GM18870 (cell line): ENCODE results near the gene SLC7A9.
"Not testable (repeated sequence)": the region's sequence is repeated elsewhere in the genome, so short reads cannot be mapped to it uniquely, and the experiment has no call there.

Source experiments
- ATAC-seq: cut with Tn5 transposase; IDR thresholded peaks from one replicate; pipeline ENCODE4 v1.9.1; 2021; ENCODE audit warnings: moderate library complexity; ENCODE audit not compliant: unreplicated experiment

The SLC7A9 gene

DNA sequence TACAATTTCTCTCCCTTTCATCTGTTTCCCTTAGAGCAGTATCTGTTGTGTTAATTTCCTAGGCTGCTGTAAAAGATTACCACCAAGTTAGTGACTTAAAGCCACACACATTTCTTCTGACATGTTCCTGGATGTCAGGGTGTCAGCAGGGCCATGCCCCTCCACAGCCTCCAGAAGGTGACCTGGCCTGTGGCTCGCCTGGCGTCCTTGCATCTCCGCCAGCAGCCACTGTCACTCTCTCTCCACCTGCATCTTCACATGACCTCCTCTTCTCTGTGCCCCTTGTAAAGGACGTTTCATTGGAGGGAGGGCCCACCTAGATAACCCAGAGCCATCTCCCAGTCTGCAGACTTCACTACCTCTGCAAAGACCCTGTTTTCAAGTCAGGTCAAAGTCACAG lies 61.3 kb downstream of the SLC7A9 start:
- ATAC-seq, result no peak

DNA sequence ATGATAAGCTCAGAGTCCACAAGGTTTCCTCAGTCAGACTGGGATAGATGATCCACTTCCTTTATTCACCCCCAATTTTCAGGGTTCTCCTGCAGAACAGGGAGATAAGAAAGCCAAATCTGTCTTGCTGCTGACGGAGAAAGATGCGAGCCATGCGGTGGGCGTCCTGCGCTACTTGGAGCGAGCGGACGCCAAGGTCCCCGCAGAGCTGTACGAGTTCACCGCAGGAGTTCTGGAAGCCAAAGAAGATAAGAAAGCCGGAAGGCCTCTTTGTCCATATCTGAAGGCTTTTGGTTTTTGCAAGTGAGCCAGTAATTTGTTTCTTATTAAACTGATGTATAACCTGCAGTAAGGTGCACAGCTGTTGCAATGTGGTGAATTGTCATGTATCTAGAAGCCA lies 66.7 kb downstream of the SLC7A9 start:
- ATAC-seq, result no peak

DNA sequence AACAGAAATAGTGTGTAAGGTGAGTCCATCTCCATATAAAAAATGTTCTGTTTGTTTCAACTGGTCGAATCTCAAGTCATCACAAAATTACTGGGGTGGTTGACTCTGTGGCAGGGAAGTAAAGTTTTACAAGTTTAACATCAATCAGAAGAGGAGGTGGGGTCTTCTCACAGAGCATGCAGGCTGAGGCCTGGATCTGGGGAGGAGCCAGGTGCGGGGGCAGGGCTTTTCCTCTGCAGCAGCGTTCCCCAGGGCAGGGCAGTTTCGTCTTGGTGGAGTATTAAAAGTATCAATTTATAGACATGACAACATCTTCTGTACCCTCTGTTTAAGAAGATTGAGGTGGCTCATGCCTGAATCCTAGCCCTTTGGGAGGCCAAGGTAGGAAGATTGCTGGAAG lies 68.8 kb downstream of the SLC7A9 start:
- no peak for ATAC-seq

- ATAC-seq, result no peak
Observed at GRCh38 chr19:32800191-32800590, 69.4 kb downstream of the SLC7A9 start.

- no peak for ATAC-seq
Observed at GRCh38 chr19:32798201-32798600, 71.4 kb downstream of the SLC7A9 start.

DNA sequence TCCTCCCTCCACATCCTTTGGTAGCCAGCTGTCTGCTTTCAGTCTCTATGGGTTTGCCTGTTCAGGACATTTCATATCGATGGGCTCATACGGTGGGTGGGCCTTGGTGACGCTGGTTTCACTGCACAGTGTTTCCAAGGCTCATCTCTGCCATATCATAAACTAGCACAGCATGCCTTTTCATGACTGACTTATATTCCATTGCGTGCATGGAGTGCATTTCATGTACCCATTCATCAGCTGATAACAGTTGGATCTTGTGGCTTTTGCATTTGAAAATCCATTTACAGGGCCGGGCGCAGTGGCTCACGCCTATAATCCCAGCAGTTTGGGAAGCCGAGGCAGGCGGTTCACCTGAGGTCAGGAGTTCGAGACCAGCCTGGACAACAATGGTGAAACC lies 80.1 kb downstream of the SLC7A9 start:
- ATAC-seq, result no peak

GRCh38 chr19:32787895-32788294 lies 81.7 kb downstream of the SLC7A9 start:
- ATAC-seq, result not testable (repeated sequence)

DNA sequence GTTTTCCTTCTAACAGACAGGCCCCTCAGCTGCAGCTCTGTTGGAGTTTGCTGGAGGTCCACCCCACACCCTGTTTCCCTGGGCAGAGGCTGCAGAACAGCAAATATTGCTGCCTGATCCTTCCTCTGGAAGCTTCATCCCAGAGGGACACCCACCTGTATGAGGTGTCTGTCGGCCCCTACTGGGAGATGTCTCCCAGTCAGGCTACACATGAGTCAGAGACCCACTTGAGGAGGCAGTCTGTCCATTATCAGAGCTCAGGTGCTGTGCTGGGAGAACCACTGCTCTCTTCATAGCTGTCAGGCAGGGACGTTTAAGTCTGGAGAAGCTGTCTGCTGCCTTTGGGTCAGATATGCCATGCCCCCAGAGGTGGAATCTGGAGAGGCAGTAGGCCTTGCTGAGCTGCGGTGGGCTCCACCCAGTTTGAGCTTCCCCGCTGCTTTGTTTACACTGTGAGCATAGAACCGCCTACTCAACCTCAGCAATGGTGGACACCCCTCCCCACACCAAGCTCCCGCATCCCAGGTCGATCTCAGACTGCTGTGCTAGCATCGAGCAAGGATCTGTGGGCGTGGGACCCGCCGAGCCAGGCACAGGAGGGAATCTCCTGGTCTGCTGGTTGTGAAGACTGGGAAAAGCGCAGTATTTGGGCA lies 82.3 kb downstream of the SLC7A9 start:
- ATAC-seq, result not testable (repeated sequence)

DNA sequence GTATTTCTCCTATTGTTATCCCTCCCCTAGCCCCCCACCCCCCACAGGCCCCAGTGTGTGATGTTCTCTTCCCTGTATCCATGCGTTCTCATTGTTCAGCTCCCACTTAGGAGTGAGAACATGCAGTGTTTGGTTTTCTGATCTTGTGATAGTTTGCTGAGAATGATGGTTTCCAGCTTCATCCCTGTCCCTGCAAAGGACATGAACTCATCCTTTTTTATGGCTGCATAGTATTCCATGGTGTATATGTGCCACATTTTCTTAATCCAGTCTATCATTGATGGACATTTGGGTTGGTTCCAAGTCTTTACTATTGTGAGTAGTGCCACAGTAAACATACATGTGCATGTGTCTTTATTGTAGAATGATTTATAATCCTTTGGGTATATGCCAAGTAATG lies 87.5 kb downstream of the SLC7A9 start:
- not testable (repeated sequence) for ATAC-seq

- no peak for ATAC-seq
Observed at GRCh38 chr19:32781280-32781679, 88.3 kb downstream of the SLC7A9 start.
